ENCODE data around the gene OVAAL. TPM values are rescaled to one million over a fixed set of nuclear protein-coding genes. Genes with fewer than 3 reads are reported as not detected.

Gene OVAAL
- total RNA-seq, 2 donors from 2014 or later = not detected

DNA sequence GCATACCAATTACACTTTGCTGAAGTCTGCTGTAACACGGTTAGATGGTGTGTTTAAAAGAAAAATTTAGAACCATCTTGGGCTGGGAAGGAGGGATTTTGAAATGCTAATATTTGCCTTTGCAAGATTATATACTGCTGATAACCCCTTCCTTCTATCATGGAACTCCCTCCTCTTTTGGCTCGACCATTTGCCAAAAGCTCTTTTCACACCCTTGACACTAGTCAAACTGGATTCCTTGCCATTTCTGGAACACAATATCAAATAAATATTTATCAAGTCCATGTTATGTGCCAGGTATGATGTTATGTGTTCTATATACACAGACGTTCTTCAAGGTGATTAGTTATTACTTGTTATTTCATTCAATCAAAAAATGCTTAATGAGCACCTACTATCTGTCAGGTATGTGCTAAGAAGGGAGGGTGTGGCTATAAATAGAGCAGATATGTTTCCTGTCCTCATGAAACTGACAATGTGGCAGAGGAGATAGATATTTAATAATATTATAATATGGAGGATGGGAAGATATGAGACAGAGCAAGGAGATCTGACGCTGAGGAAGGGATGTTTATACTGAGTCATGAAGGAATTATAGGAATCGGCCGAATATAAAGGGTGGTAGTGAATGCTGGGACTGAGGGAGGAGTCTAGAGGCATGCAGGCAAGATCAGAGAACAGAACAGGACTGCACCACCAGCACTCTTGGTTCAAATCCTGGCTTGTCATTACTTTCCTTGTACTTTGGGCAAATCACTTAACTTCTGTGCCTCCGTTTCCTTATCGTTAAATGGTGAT lies 56.9 kb downstream of the OVAAL start:
- peak overlapping the region; percentile 33 to 79 (median 70) for H3K27ac ChIP-seq
- H3K4me3 ChIP-seq = no peak overlapping the region
- no peaks in the 10 kb centered on the region for H3K27me3 ChIP-seq
- no peak for TF ChIP-seq POLR2A (IDR thresholded peaks at IDR 0.05)
- TF ChIP-seq, protein P1, sequence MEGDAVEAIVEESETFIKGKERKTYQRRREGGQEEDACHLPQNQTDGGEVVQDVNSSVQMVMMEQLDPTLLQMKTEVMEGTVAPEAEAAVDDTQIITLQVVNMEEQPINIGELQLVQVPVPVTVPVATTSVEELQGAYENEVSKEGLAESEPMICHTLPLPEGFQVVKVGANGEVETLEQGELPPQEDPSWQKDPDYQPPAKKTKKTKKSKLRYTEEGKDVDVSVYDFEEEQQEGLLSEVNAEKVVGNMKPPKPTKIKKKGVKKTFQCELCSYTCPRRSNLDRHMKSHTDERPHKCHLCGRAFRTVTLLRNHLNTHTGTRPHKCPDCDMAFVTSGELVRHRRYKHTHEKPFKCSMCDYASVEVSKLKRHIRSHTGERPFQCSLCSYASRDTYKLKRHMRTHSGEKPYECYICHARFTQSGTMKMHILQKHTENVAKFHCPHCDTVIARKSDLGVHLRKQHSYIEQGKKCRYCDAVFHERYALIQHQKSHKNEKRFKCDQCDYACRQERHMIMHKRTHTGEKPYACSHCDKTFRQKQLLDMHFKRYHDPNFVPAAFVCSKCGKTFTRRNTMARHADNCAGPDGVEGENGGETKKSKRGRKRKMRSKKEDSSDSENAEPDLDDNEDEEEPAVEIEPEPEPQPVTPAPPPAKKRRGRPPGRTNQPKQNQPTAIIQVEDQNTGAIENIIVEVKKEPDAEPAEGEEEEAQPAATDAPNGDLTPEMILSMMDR (IDR thresholded peaks at IDR 0.05) = no peak
- peaks cover 67% of the 10 kb centered on the region for H3K4me1 ChIP-seq
- peak; percentile 45 to 77 (median 56) for DNase-seq
- intact Hi-C loops (cut with DNase I) = no loop called here
- H3K36me3 ChIP-seq (replicated peaks in 1 of 2; ENCODE audit: insufficient read depth in 1 of 2, low read depth in 2 of 2) = no peaks in the 10 kb centered on the region
- 27 to 37% methylated on average over 8 of the region's 8 CpGs for WGBS, 2 donors
- ATAC-seq = peak; percentile 76
- no peaks in the 10 kb centered on the region for H3K9me3 ChIP-seq

Small RNAs within 50 kb of the gene (small RNA-seq; reads per million reads assigned to genes)
- not detected for gene RF00019

Other genes with a start within 250 kb of the OVAAL start
- 10 to 100 TPM; 37.4 to 49.4 TPM for gene ACBD6, start 56.4 kb upstream of the OVAAL start, total RNA-seq
- gene XPR1, start 73.1 kb downstream of the OVAAL start, total RNA-seq = 10 to 100 TPM; 11.5 to 13.0 TPM

All from body of pancreas (tissue), 4 donors.